ENCODE results near the gene PPFIA4. TPM values are rescaled to one million over a fixed set of nuclear protein-coding genes. Genes with fewer than 3 reads are reported as not detected.
"Not testable (repeated sequence)": the region's sequence is repeated elsewhere in the genome, so short reads cannot be mapped to it uniquely, and the experiment has no call there.

The PPFIA4 gene
- 10 to 100 TPM in 1 of 2 donors, 1 to 10 TPM in 1; 5.4 to 18.8 TPM for total RNA-seq

- Mint-ChIP-seq H3K36me3 (ENCODE audit: insufficient read depth in 2 of 2) (peaks cover 4 to 15% of the 10 kb centered on the region in 2 donors), H3K4me1 (ENCODE audit: low read depth) (peaks cover 22% of the 10 kb centered on the region), H3K9me3 (peaks cover 4% of the 10 kb centered on the region in 2 donors), H3K27ac (peak within 1 kb of the TSS; percentile 98), H3K4me3 (peak within 1 kb of the TSS; percentile 74 to 75), H3K27me3 (ENCODE audit: low read depth) (peaks cover 20% of the 10 kb centered on the region)
- ATAC-seq (replicated peaks in 1 of 2) (peak; percentile 93 to 96), DNase-seq (peak; percentile 90 to 95)
These were observed at the start of gene PPFIA4 for GRCh38 chr1:203026031-203026665. Gene PPFIA4, plus strand, starts transcription at chr1:203026491. Its CDS starts 12,518 bp downstream, at chr1:203039009.

- Mint-ChIP-seq H3K4me3 (no peak overlapping the region), H3K36me3 (ENCODE audit: insufficient read depth in 2 of 2) (no peaks in the 10 kb centered on the region), H3K27me3 (ENCODE audit: low read depth) (peaks cover 32% of the 10 kb centered on the region), H3K9me3 (no peaks in the 10 kb centered on the region), H3K4me1 (ENCODE audit: low read depth) (no peaks in the 10 kb centered on the region), H3K27ac (no peak overlapping the region)
- ATAC-seq (replicated peaks in 1 of 2) (no peak), DNase-seq (no peak)
These were observed 49.7 kb upstream of the PPFIA4 start for GRCh38 chr1:202976633-202977032.

DNA sequence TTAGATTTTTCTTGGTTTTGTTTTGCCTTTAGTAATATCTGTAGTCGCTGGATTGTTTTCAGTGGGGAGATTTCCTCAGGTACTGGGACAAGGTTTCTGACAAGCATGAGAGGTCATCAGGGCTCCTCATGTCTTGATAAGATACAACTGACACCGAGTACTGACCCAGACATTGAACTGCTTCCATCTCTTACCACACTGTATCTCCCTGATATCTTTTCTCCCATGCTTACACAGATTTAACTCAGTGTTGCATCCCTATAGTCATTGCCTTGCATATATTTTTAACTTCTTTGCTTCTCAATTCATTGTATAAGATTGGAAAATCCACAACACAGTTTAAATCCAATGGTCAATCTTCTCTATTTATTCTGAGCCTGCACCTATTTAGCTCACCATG lies 46.8 kb upstream of the PPFIA4 start:
- Mint-ChIP-seq H3K4me3 (no peak overlapping the region), H3K36me3 (ENCODE audit: insufficient read depth in 2 of 2) (no peaks in the 10 kb centered on the region), H3K27ac (no peak overlapping the region), H3K4me1 (ENCODE audit: low read depth) (no peaks in the 10 kb centered on the region), H3K27me3 (ENCODE audit: low read depth) (peaks cover 32% of the 10 kb centered on the region), H3K9me3 (no peaks in the 10 kb centered on the region)
- ATAC-seq (replicated peaks in 1 of 2) = no peak
- DNase-seq = no peak

DNA sequence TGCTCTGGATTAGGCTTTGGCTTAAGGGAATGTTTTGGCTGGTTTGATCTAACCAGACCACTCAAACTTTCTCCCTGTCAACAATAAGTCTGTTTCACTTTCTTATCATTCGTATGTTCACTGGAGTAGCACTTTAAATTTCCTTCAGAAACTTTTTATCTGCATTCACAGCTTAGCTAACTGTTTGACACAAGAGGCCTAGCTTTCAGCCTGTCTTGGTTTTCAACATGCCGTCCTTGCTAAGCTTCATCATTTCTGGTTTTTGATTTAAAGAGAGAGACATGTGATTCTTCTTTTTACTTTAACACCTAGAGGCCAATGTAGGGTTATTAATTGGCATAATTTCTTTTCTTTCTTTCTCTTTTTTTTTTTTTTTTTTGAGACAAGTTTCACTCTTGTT lies 44.4 kb upstream of the PPFIA4 start:
- peaks cover 26% of the 10 kb centered on the region for H3K27me3 Mint-ChIP-seq (ENCODE audit: low read depth)
- H3K27ac Mint-ChIP-seq = peak overlapping the region; percentile 27
- no peaks in the 10 kb centered on the region for H3K9me3 Mint-ChIP-seq
- H3K4me3 Mint-ChIP-seq = no peak overlapping the region
- ATAC-seq (replicated peaks in 1 of 2) = no peak
- no peaks in the 10 kb centered on the region for H3K36me3 Mint-ChIP-seq (ENCODE audit: insufficient read depth in 2 of 2)
- H3K4me1 Mint-ChIP-seq (ENCODE audit: low read depth) = no peaks in the 10 kb centered on the region
- no peak for DNase-seq

GRCh38 chr1:202982715-202983430 lies 43.4 kb upstream of the PPFIA4 start:
- no peak for DNase-seq
- no peaks in the 10 kb centered on the region for H3K4me1 Mint-ChIP-seq (ENCODE audit: low read depth)
- no peak overlapping the region for H3K27ac Mint-ChIP-seq
- no peaks in the 10 kb centered on the region for H3K9me3 Mint-ChIP-seq
- peaks cover 18% of the 10 kb centered on the region for H3K27me3 Mint-ChIP-seq (ENCODE audit: low read depth)
- no peak for ATAC-seq (replicated peaks in 1 of 2)
- H3K4me3 Mint-ChIP-seq = no peak overlapping the region
- H3K36me3 Mint-ChIP-seq (ENCODE audit: insufficient read depth in 2 of 2) = no peaks in the 10 kb centered on the region

GRCh38 chr1:202986120-202986519 lies 40.2 kb upstream of the PPFIA4 start:
- not testable (repeated sequence) for H3K36me3 Mint-ChIP-seq (ENCODE audit: insufficient read depth in 2 of 2); ATAC-seq (replicated peaks in 1 of 2); H3K4me3 Mint-ChIP-seq; H3K27me3 Mint-ChIP-seq (ENCODE audit: low read depth); H3K27ac Mint-ChIP-seq; H3K4me1 Mint-ChIP-seq (ENCODE audit: low read depth); H3K9me3 Mint-ChIP-seq; DNase-seq

DNA sequence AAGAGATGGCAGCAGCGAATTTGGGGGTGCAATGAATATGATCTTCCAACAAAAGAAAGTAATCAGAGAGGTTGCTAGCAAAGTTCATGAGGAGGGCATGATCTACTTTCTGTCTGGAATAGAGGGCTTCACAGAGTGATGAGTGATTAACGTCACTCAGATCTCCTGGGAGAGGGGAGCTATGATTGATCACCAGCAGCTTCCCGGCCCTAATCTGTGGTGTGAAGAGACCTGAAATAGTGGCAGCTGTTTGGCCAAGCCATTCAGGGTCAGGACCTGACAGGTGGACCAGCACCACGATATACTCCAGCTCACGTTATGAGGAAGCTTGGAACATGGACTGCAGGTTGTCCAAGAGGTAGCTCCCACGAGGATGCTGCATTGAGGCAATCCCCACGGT lies 39.0 kb upstream of the PPFIA4 start:
- H3K4me1 Mint-ChIP-seq (ENCODE audit: low read depth) = no peaks in the 10 kb centered on the region
- H3K36me3 Mint-ChIP-seq (ENCODE audit: insufficient read depth in 2 of 2) = no peaks in the 10 kb centered on the region
- no peaks in the 10 kb centered on the region for H3K9me3 Mint-ChIP-seq
- peaks cover 11% of the 10 kb centered on the region for H3K27me3 Mint-ChIP-seq (ENCODE audit: low read depth)
- H3K27ac Mint-ChIP-seq = no peak overlapping the region
- no peak overlapping the region for H3K4me3 Mint-ChIP-seq
- DNase-seq (no peak), ATAC-seq (replicated peaks in 1 of 2) (no peak)

- no peaks in the 10 kb centered on the region for H3K4me1 Mint-ChIP-seq (ENCODE audit: low read depth)
These were observed 38.2 kb upstream of the PPFIA4 start for GRCh38 chr1:202987922-202988583.

GRCh38 chr1:202989879-202990278 lies 36.4 kb upstream of the PPFIA4 start:
- H3K4me3 Mint-ChIP-seq = no peak overlapping the region

More at GRCh38 chr1:202987922-202988583, 38.2 kb upstream of the PPFIA4 start:
- H3K4me3 Mint-ChIP-seq = no peak overlapping the region
- no peak for DNase-seq
- H3K36me3 Mint-ChIP-seq (ENCODE audit: insufficient read depth in 2 of 2) = no peaks in the 10 kb centered on the region
- peaks cover 12% of the 10 kb centered on the region for H3K27me3 Mint-ChIP-seq (ENCODE audit: low read depth)
- no peak overlapping the region for H3K27ac Mint-ChIP-seq
- ATAC-seq (replicated peaks in 1 of 2) = no peak
- no peaks in the 10 kb centered on the region for H3K9me3 Mint-ChIP-seq

DNA sequence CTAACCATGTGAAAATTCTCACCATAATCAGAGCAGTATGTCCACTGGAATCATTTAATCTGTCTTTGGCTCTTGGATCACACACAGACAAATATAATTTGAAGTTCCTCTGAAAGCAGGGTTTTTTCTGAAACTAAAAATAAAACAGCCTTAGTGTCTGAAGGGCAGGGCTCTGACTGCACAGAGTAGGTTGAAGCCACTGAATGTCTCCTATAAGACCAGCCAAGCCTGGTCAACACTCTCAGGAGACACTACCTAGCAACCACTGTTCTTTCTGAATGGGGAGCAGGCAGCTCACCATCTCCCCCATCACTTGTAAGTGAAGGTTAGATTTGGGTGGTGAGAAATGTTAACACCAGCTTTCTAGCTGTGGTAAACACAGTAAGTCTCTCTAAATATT lies 35.2 kb upstream of the PPFIA4 start:
- Mint-ChIP-seq H3K4me1 (ENCODE audit: low read depth) (no peaks in the 10 kb centered on the region), H3K27me3 (ENCODE audit: low read depth) (peaks cover 17% of the 10 kb centered on the region), H3K27ac (no peak overlapping the region), H3K36me3 (ENCODE audit: insufficient read depth in 2 of 2) (no peaks in the 10 kb centered on the region), H3K4me3 (no peak overlapping the region), H3K9me3 (no peaks in the 10 kb centered on the region)
- no peak for ATAC-seq (replicated peaks in 1 of 2)
- DNase-seq = no peak

More at GRCh38 chr1:202989879-202990278, 36.4 kb upstream of the PPFIA4 start:
- Mint-ChIP-seq H3K27me3 (ENCODE audit: low read depth) (peaks cover 12% of the 10 kb centered on the region), H3K4me1 (ENCODE audit: low read depth) (no peaks in the 10 kb centered on the region), H3K36me3 (ENCODE audit: insufficient read depth in 2 of 2) (no peaks in the 10 kb centered on the region), H3K27ac (no peak overlapping the region), H3K9me3 (no peaks in the 10 kb centered on the region)
- DNase-seq (no peak), ATAC-seq (replicated peaks in 1 of 2) (no peak)

- ATAC-seq (replicated peaks in 1 of 2) (no peak), DNase-seq (no peak)
- Mint-ChIP-seq H3K9me3 (no peaks in the 10 kb centered on the region), H3K27ac (no peak overlapping the region), H3K4me1 (ENCODE audit: low read depth) (peaks cover 9% of the 10 kb centered on the region), H3K36me3 (ENCODE audit: insufficient read depth in 2 of 2) (no peaks in the 10 kb centered on the region), H3K4me3 (no peak overlapping the region), H3K27me3 (ENCODE audit: low read depth) (peaks cover 46% of the 10 kb centered on the region)
These were observed 31.5 kb upstream of the PPFIA4 start for GRCh38 chr1:202994756-202995155.

DNA sequence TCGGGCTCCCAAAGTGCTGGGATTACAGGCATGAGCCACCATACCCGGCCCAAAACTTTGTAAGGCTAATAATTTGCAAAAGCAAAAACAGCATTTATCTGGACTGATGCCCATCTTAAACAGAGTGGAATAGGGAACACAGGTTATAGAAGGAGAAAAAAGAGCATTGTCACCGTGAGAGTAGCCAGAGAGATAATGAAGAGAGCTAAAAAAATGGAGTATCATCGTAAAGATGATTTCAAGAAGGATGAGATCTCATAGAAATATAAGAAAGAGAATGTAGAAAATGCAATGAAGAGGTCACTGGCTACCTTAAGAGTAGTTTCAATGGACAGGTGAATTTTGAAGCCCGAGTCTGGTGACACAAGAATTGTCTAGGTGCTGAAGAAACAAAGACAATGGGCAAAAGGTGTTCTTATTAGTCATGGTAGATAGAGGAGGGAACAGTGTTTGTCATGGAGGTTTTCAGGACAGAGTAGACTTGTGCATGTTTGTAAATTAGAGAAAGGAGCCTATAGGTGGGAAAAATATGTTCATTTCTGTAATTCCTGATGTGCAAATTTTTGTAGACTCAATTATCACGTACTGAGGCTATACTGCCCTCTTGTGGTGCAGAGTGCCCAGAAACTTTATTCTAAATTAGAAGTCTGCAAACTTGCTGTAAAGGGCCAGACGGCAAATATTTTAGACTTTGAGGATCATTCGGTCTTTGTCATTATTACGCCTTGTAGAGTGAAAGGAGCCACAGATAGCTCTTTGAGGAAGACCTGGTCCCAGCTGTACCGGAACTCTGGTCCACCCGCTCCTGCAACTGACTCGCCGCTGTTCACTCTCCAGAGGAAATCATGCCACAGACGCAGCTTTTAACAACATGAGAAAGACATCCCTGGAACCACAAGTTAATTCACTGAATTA lies 27.2 kb upstream of the PPFIA4 start:
- peaks cover 35% of the 10 kb centered on the region for H3K27me3 Mint-ChIP-seq (ENCODE audit: low read depth)
- no peaks in the 10 kb centered on the region for H3K36me3 Mint-ChIP-seq (ENCODE audit: insufficient read depth in 2 of 2)
- peak overlapping the region; percentile 61 to 71 for H3K4me3 Mint-ChIP-seq
- no peak overlapping the region for H3K27ac Mint-ChIP-seq
- DNase-seq = peak; percentile 65
- ATAC-seq (replicated peaks in 1 of 2) = peak; percentile 38 to 44
- peaks cover 10% of the 10 kb centered on the region for H3K4me1 Mint-ChIP-seq (ENCODE audit: low read depth)
- no peaks in the 10 kb centered on the region for H3K9me3 Mint-ChIP-seq
